GM04504 (cell line): ENCODE results near the gene CD4.
"Not testable (repeated sequence)": the region's sequence is repeated elsewhere in the genome, so short reads cannot be mapped to it uniquely, and the experiment has no call there.

Source experiments
- DNase-seq: peaks from one replicate; pipeline ENCODE4 v3.0.0-alpha.2; 2012; ENCODE audit warnings: low read depth

CD4 gene

GRCh38 chr12:6788972-6789924, at the start of gene CD4:
Gene CD4 (plus strand): TSS chr12:6789528. CDS start chr12:6800139, 10,611 bp downstream.
- no peak for DNase-seq

DNA sequence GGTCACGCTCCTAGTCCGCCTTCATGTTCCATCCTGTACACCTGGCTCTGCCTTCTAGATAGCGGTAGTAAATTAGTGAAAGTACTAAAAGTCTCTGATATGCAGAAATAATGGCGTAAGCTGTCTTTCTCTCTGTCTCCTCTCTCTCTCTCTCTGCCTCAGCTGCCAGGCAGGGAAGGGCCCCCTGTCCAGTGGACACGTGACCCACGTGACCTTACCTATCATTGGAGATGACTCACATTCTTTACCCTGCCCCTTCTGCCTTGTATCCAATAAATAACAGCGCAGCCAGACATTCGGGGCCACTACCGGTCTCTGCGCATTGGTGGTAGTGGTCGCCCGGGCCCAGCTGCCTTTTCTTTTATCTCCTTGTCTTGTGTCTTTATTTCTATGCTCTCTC, 47.2 kb upstream of the CD4 start:
- not testable (repeated sequence) for DNase-seq

DNA sequence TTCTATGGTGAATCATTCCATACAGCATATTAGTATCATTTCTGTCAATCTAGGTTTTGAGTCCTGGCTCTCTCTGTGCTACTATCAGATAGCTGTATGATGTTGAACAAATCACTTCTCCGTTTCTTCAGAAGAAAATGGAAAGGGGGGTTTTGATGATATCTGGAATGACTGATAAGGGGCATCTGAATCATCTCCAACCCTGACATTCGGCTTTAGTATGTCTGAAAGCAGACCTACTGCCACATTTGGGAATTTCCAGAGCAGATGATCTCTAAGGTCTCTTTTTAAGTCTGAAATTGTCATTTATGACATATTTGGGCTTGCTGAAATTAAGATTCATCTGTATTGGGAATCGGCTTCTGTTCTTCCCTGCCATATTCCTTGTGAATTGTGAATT, 46.5 kb upstream of the CD4 start:
- DNase-seq, result no peak

- not testable (repeated sequence) for DNase-seq
These were observed 46.0 kb upstream of the CD4 start for GRCh38 chr12:6743300-6743699.

DNA sequence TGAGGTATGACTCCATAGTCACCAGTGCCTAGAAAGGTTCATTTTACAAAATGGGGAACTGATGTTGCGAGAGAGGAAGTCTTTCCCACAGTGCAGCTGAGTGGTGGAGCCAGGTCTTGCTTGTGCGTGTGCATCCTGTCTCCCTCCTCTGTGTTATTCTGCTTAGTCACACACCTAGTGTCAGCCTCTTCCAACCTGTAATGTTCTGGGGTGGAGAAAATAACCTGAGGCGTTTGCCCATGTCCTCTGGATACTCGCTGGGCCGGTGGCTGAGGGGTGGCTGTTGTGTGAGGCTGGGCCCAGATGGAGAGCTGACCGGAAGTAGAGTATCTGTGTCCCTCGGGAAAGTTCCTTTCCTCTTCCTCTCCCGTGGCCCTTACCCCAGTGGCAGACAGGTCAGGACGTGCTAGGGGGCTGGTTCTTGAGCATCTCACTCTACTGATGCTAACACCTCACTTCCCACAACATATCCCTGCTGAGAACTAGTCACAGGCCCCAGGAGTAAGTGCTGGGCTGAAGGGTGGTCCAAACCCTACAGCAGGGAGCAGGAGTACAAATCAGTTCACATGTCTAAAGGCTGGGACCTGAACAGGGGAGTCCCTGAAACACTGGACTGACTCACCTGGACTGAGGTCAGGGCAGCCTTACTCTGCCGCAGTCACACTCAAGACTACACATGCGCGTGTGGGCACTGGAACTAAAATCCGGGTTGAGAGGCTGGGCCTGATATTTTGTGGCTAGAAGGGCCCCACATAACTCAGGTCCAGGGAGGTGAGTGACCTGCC, 43.4 kb upstream of the CD4 start:
- DNase-seq, result no peak

DNA sequence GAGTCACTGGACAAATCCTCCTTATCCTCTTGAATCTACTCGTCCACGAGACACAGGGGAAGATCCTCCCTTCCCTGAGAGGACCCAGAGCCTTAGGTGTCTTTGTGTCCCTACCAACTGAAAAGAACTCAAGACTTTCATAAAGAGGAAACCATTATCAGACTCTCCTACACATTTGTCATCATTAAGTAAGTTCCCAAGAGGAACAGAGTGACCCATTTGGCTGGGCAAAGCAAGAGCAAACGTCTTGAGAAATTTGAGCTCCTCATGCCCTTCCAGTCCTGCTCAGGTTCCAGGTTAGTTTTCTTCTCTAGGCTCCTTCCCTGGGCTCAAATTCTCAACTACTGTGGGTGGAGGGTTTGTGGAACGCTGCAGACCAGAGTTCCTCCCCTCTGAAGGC, 42.1 kb upstream of the CD4 start:
- DNase-seq, result no peak

DNA sequence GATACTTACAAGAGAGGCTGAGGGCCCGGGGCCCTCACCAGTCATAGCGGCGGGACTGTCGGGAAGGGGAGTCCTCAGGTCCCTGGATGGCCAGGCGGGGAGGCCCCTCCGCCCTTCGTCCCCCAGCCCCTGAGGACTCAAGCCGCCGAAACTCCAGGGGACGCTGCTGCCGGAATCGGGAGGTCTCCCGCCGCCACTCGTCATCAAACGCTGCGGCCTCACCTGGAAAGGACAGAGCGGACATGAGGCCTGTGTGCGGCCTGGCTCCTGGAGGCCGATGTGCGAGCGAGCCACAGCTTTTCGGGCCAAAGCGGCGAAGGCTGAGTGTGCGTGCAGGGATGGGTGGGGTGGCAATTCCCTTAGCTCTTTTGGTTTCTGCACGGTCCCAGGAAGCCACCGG, 40.6 kb upstream of the CD4 start:
- no peak for DNase-seq

DNA sequence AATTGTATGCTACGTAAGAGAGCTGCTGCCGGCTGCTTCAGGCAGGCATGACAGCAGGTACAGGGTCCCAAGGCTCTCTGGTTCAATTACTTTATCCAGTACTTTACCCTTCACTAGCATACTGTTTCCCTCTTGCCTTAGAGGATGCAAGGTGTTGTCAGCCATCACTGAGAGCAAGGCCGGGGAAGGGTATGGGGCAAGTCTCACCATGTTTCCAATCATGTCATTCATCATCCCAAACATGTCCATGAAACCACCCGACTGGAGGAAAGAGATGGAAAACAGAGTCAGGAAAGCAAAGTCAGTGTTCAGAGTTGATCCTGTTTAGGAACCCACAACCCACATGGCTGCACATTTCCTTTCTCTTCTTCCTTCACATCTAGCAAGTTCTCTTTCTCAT, 38.8 kb upstream of the CD4 start:
- DNase-seq, result no peak

DNA sequence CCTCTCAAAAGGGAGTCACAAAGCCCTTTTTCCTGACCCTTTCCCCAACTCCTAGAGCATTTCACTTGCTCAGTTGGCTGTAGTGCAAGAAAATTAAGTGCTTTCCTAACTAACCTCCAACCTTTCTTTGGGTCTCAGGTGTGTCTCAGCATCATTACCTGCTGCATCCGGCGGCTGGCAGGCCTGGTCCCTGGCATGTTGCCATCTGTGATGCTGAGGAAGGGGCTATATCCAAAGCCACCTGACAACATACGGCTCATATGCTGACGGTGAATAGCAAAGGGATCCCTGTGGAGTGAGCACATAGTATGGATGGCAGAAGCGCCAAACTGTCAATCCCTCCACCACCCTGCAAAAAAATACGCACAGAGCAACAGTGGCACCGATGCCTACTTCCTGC, 37.6 kb upstream of the CD4 start:
- DNase-seq, result no peak

DNA sequence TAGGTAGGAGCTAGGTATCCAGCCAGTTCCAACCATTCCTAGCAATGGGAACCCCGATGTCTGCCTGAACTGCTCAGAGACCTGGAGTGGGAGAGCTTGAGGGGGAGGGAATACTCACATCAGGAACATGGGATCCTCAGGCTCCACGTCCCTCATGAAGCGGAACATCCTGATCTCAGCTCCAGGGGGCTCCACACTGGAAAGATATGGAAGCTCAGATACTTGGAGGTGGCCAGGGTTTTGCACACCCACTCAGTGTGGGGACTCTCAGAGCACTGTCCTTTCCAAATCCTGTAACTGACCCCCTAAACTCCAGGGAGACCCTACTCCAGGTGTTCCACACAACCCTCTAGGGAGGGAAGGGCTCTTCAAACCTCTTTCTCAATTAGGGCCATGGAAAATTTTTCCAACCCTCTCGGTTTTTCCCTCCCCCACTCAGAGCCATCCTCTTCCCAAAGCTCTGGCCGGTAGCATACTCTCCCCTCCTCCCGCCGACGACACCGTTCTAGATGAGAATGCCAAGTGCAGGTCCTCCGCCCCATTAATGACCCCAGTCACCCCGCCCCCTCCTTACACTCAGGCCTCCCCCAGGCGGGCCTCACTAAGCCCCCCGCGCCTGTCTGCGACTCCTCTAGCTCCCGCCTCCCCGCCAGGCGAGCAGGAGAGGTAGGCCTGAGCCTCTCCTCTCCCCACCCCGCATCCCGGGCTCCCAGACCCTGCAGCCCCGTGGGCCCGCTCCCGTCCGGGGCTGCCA, 37.0 kb upstream of the CD4 start:
- peak; percentile 19 for DNase-seq

DNA sequence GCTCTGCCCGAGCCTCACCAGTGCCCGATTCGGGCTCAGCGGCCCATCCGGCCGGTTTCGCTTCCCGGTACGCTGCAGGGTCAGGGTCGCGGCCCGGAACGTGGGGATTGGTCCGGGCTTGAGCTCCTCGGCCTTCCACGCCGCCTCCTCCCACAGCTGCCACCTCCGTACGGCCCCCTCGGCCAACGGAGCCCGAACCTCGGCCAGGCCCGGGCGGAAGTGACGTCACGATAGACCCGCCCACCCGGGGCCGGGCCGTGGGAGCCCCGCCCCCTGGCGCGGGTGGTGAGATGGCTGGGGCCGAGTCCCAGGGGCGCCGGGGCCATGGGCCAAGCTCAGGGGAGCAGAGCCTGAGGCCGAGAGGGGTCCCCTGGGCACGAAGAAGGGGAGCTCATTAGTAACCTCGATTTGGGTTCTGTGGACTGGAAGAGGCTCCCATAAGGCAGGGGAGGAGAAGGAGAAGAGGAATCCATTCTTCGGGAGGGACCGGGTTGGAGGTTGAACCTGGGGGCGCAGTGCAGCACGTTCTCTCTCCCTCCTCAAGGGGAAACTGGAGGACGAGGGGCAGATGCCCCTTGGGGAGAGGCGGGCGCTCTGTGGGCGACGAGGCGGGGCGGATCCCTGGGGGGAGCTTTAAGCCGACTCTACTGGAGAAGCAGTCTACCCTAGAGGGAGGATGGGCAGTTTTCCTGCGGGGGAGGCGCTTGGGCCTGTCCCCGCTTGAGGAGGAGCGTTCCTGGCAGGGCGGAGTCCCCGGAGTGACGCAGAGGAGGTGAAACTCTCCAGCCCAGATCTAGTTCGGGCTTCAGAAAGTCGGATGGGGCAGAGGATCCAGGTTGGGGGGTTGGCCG, 36.2 kb upstream of the CD4 start, which contains the start of gene MLF2:
Gene MLF2 (minus strand): TSS at position 221 of the 851 bp plus-strand sequence. CDS start 807 bp downstream, outside the sequence.
- peak; percentile 98 for DNase-seq

DNA sequence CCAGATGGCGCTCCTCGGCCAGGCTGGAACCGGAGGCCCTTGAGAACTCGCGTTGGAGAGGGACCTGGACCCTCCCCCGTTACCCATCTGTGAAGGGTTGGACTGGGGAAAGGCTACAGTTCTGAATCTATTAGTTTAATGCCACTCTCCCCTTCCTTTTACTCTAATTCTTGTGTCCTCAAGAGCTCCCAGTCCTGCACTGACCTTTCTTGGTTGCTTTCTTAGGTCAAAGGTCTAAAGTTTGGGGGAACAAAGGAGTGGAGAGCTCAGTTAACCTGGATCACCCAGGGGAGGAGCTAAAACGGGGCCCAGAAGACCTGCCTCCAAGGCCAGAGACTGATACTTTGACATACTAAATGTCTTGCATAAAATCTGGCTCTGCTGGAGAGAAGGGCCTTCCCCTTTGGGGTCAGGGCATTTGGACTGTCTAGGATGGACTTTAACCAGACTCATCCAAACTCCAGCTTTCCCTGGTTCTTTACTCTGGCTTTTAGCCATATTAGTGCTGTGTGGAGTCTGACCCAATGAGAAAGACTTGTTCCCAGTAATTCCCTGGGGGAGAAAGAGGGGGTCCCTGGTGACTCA, 35.5 kb upstream of the CD4 start:
- no peak for DNase-seq

DNA sequence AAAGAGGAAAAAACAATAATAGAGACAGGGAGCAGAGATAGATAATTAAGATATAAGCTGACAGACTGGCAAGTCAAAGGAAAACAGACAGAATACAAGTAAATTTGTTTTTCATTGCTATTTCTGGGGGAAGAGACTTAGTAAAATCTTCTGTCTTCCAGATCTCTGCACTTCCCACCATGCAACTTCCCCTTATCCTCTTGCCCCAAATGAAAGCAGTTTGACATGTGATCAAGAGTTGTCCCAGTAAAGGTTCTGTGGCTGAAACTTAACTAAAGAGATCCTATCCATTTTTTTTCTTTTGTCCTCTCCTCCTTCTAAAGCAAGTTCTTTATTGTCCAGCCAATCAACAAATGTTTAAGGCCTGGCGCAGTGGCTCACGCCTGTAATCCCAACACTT, 34.9 kb upstream of the CD4 start:
- no peak for DNase-seq

GRCh38 chr12:6757028-6757690, 32.2 kb upstream of the CD4 start:
- DNase-seq, result no peak

DNA sequence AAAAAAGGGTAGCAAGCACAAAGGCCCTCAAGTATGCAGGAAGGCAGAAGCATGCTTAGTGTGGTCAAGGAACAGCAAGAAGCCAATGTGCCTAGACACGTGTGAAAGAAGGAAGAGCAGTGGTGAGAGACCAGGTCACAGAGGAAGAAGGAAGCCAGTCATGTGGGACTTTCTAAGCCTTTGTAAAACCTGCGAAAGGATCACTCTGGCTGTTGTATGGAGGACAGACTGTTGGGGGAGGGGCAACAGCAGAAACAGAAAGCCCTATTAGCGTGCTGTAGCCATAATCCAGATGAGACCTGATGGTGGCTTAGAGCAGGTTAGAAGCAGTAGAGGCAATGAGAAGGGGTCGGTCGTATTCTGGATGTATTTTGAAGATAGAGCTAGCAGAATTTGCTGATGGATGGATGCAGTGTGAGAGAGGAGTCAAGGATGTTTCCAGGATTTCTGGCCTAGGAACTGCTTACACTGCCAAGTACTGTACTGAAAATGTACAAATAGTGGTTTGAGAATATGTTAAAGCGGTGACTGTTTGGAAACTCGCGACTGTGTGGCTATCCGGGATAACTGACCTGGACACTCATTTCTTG, 30.7 kb upstream of the CD4 start:
- DNase-seq, result no peak

- DNase-seq, result no peak
These were observed 29.6 kb upstream of the CD4 start for GRCh38 chr12:6759741-6760140.

GRCh38 chr12:6763380-6763779, 25.9 kb upstream of the CD4 start:
- no peak for DNase-seq

GRCh38 chr12:6764011-6764828, 25.1 kb upstream of the CD4 start:
- DNase-seq, result peak; percentile 99

DNA sequence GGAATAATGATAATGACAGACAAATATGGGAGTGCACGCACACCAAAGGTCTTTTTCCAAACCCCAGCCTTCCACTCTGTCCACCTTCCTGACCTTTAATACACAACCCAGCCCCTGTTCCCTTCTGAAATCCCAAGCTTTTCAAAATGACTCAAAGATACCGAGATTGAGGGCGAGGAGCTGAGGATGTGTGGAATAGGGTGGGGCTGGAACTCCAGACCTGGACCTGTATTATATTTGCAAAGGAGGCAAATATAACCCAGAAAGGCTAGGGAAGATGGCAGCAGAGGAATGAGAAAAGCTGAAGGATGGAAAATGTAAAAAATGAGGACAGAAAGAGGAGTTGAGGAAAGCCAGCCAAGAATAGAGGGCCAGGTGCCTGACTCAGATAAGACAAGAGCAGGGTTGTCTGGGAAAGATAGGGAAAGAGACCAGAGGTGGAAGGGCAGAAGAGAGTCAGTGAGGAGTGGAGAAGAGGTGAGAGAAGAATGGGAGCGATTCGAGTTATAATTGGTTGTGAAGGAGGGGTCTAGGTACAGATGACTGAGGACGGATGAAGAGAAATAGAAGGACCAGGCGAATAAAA, 24.2 kb upstream of the CD4 start:
- DNase-seq, result no peak
